Keratinocyte (primary cell): Measurements from ENCODE around the gene NAP1L1. TPM values are rescaled to one million over a fixed set of nuclear protein-coding genes. Genes with fewer than 3 reads are reported as not detected.

Experiments used
- DNase-seq: peaks from one replicate; pipeline ENCODE4 v3.0.0-alpha.2; 2011; ENCODE audit warnings: low read depth, missing footprints, low spot score
- FAIRE-seq: peaks from 2 replicates; lab custom pipeline; 2011; peaks lifted over from hg19 to GRCh38; lab: Jason Lieb, UNC
- H2AFZ ChIP-seq: 2 replicates; pipeline ENCODE4 v1.6.0; 2012; ENCODE audit warnings: low read length, control low read depth, inconsistent platforms; ENCODE audit not compliant: control insufficient read depth
- H3K27ac ChIP-seq: 2 replicates; pipeline ENCODE4 v1.5.1; 2011; ENCODE audit warnings: low read length; ENCODE audit not compliant: control insufficient read depth, insufficient read depth
- H3K27me3 ChIP-seq: 3 replicates; pipeline ENCODE4 v1.6.0; 2011; ENCODE audit warnings: low read length; ENCODE audit not compliant: control insufficient read depth, insufficient read depth; ENCODE audit errors: extremely low read depth
- H3K36me3 ChIP-seq, 2 experiments: 2 replicates in 1 of 2; 3 replicates in 1 of 2; pipeline ENCODE4 v1.5.1; 2011; ENCODE audit warnings: low read length in 2 of 2, mild to moderate bottlenecking in 1 of 2; ENCODE audit not compliant: control insufficient read depth in 2 of 2, insufficient read depth in 2 of 2; ENCODE audit errors: extremely low read depth in 1 of 2
- H3K4me1 ChIP-seq: 3 replicates; pipeline ENCODE4 v1.5.1; 2011; ENCODE audit warnings: low read length; ENCODE audit not compliant: control insufficient read depth, insufficient read depth; ENCODE audit errors: extremely low read depth
- H3K4me2 ChIP-seq: 3 replicates; pipeline ENCODE4 v1.6.0; 2011; ENCODE audit warnings: low read depth, low read length; ENCODE audit not compliant: control insufficient read depth, insufficient read depth; ENCODE audit errors: extremely low read depth
- H3K4me3 ChIP-seq, 3 experiments: fragments of 200-600 bp in 1 of 3; sonication (generic) in 1 of 3; 2 replicates in 2 of 3; 3 replicates in 1 of 3; pipeline ENCODE4 v1.5.1; 2011 to 2016; ENCODE audit warnings: low read length in 3 of 3, mild to moderate bottlenecking in 3 of 3, control low read depth in 2 of 3, inconsistent platforms in 1 of 3, low read depth in 1 of 3, mixed read lengths in 1 of 3, mixed run types in 1 of 3, moderate library complexity in 1 of 3; ENCODE audit not compliant: control insufficient read depth in 2 of 3, insufficient read depth in 2 of 3; ENCODE audit errors: extremely low read depth in 1 of 3
- H3K79me2 ChIP-seq: 2 replicates; pipeline ENCODE4 v1.6.0; 2012; ENCODE audit warnings: low read length; ENCODE audit not compliant: control insufficient read depth, insufficient read depth
- H3K9ac ChIP-seq: 3 replicates; pipeline ENCODE4 v1.6.0; 2011; ENCODE audit warnings: low read length; ENCODE audit not compliant: control insufficient read depth, insufficient read depth; ENCODE audit errors: extremely low read depth
- H3K9me1 ChIP-seq: 3 replicates; pipeline ENCODE4 v1.6.0; 2011; ENCODE audit warnings: low read length; ENCODE audit not compliant: control insufficient read depth, insufficient read depth; ENCODE audit errors: extremely low read depth
- H3K9me3 ChIP-seq: 2 replicates; pipeline ENCODE4 v1.5.1; 2012; ENCODE audit warnings: low read depth, low read length; ENCODE audit not compliant: control insufficient read depth
- H4K20me1 ChIP-seq: 3 replicates; pipeline ENCODE4 v1.6.0; 2011; ENCODE audit warnings: low read length; ENCODE audit not compliant: control insufficient read depth, insufficient read depth; ENCODE audit errors: extremely low read depth
- EZH2 ChIP-seq: IDR thresholded peaks from one replicate; pipeline ENCODE4 v1.6.1; 2012; ENCODE audit warnings: inconsistent platforms, mild to moderate bottlenecking, low read length, moderate library complexity
- dilution Hi-C: fragments of 300-500 bp; cut with MboI; formaldehyde crosslinking; loops from one replicate; pipeline ENCODE4 v1.7.0; 2020; ENCODE audit warnings: low sequenced_read_pairs; ENCODE audit not compliant: extremely low pct_ligation_motif_present
- polyA plus RNA-seq, 5 experiments: library from polyadenylated mRNA; depleted of rRNA in 3 of 5; stranded (reverse) in 3 of 5; stranded (forward) in 1 of 5; unstranded in 1 of 5; fragments of >200 nt; gene quantifications; 1 replicate in 1 of 5; 2 replicates in 3 of 5; 3 replicates in 1 of 5; pipeline versions ENCODE4 v1.2.1 to v1.2.3, GENCODE V29; 2011 to 2012; ENCODE audit warnings: missing spikeins in 2 of 5, low read depth in 1 of 5, low replicate concordance in 1 of 5
- TF ChIP-seq, protein P1 (sequence below), 3 experiments: IDR thresholded peaks in 1 of 3; conservative IDR thresholded peaks in 1 of 3; optimal IDR thresholded peaks in 1 of 3; 2 replicates in 2 of 3; 3 replicates in 1 of 3; pipeline versions ENCODE3 to v1.5.1; 2011; ENCODE audit warnings: low read length in 3 of 3, mild to moderate bottlenecking in 3 of 3, moderate library complexity in 2 of 3, control low read depth in 1 of 3, inconsistent platforms in 1 of 3; ENCODE audit not compliant: insufficient read depth in 2 of 3; ENCODE audit errors: extremely low read depth in 1 of 3

Gene NAP1L1
- polyA plus RNA-seq, 1 donor (not counting 4 experiments of a cell fraction or from before 2014, with no cell fraction given): 384 TPM

GRCh38 chr12:76040461-76040860, 44.0 kb downstream of the NAP1L1 start:
- Histone ChIP-seq H3K27ac (no peak overlapping the region), H3K79me2 (no peaks in the 10 kb centered on the region), H3K4me1 (peaks cover 9% of the 10 kb centered on the region), H3K9ac (no peak overlapping the region), H3K4me2 (no peak overlapping the region), H2AFZ (no peak overlapping the region), H3K9me3 (no peaks in the 10 kb centered on the region), H3K4me3 (no peak overlapping the region), H3K27me3 (no peaks in the 10 kb centered on the region), H3K36me3 (peaks cover 0 to 1% of the 10 kb centered on the region in 2 experiments), H3K9me1 (no peaks in the 10 kb centered on the region), H4K20me1 (no peaks in the 10 kb centered on the region)
- FAIRE-seq: no peak
- dilution Hi-C loops: no loop called here
- DNase-seq: no peak
- no peak for TF ChIP-seq EZH2
- TF ChIP-seq, protein P1, sequence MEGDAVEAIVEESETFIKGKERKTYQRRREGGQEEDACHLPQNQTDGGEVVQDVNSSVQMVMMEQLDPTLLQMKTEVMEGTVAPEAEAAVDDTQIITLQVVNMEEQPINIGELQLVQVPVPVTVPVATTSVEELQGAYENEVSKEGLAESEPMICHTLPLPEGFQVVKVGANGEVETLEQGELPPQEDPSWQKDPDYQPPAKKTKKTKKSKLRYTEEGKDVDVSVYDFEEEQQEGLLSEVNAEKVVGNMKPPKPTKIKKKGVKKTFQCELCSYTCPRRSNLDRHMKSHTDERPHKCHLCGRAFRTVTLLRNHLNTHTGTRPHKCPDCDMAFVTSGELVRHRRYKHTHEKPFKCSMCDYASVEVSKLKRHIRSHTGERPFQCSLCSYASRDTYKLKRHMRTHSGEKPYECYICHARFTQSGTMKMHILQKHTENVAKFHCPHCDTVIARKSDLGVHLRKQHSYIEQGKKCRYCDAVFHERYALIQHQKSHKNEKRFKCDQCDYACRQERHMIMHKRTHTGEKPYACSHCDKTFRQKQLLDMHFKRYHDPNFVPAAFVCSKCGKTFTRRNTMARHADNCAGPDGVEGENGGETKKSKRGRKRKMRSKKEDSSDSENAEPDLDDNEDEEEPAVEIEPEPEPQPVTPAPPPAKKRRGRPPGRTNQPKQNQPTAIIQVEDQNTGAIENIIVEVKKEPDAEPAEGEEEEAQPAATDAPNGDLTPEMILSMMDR (optimal IDR thresholded peaks at IDR 0.05 in 1 of 3, IDR thresholded peaks at IDR 0.05 in 1 of 3, conservative IDR thresholded peaks at IDR 0.05 in 1 of 3; ENCODE audit: extremely low read depth in 1 of 3, insufficient read depth in 2 of 3, low read length in 3 of 3): no peak

DNA sequence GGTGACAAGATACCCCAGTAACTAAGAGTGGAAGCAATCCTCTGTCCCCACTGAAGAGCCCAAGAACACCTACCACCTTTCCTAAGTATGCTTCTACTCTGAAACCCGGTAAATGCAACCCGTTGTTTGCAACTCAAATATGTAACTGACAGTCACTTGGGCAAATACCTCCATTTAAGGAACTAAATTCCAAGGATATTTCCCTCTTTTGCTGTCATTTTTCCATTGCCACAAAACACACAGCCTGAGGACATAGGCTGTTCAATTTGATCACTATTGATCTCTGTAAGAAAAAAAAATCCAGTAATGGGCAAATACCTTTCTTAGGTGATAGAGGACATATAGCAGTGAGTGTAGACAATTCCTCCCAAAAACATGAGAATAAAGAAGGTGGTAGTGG, 46.3 kb downstream of the NAP1L1 start:
- FAIRE-seq: no peak
- Histone ChIP-seq H3K27me3 (no peaks in the 10 kb centered on the region), H2AFZ (no peak overlapping the region), H4K20me1 (no peaks in the 10 kb centered on the region), H3K4me1 (peaks cover 15% of the 10 kb centered on the region), H3K79me2 (peaks cover 3% of the 10 kb centered on the region), H3K27ac (no peak overlapping the region), H3K9ac (no peak overlapping the region), H3K9me1 (no peaks in the 10 kb centered on the region), H3K4me2 (no peak overlapping the region), H3K9me3 (no peaks in the 10 kb centered on the region), H3K36me3 (no peaks in the 10 kb centered on the region), H3K4me3 (no peak overlapping the region)
- DNase-seq: no peak
- TF ChIP-seq, protein P1 (optimal IDR thresholded peaks at IDR 0.05 in 1 of 3, IDR thresholded peaks at IDR 0.05 in 1 of 3, conservative IDR thresholded peaks at IDR 0.05 in 1 of 3; ENCODE audit: extremely low read depth in 1 of 3, insufficient read depth in 2 of 3, low read length in 3 of 3): no peak
- dilution Hi-C loops: no loop called here
